HG03565 (cell line): ENCODE results near the gene ACAD8.
"Not testable (repeated sequence)": the region's sequence is repeated elsewhere in the genome, so short reads cannot be mapped to it uniquely, and the experiment has no call there.

Experiments
- ATAC-seq: cut with Tn5 transposase; IDR thresholded peaks from one replicate; pipeline ENCODE4 v1.9.1; 2021; ENCODE audit warnings: mild to moderate bottlenecking, moderate library complexity; ENCODE audit not compliant: unreplicated experiment

The ACAD8 gene

GRCh38 chr11:134238956-134239355, 14.4 kb upstream of the ACAD8 start:
- no peak for ATAC-seq

- no peak for ATAC-seq
Observed at GRCh38 chr11:134240592-134240991, 12.8 kb upstream of the ACAD8 start.

- no peak for ATAC-seq
Observed at GRCh38 chr11:134242376-134242775, 11.0 kb upstream of the ACAD8 start.

- no peak for ATAC-seq
Observed at GRCh38 chr11:134243913-134244312, 9.5 kb upstream of the ACAD8 start.

- ATAC-seq, result no peak
Observed at GRCh38 chr11:134244593-134244992, 8.8 kb upstream of the ACAD8 start.

- no peak for ATAC-seq
Observed at GRCh38 chr11:134245434-134245833, 7.9 kb upstream of the ACAD8 start.

GRCh38 chr11:134246100-134246499, 7.3 kb upstream of the ACAD8 start:
- no peak for ATAC-seq

GRCh38 chr11:134246678-134247077, 6.7 kb upstream of the ACAD8 start:
- ATAC-seq, result no peak

- ATAC-seq, result no peak
Observed at GRCh38 chr11:134248910-134249480, 4.4 kb upstream of the ACAD8 start.

- ATAC-seq, result no peak
Observed at GRCh38 chr11:134250246-134250645, 3.1 kb upstream of the ACAD8 start.

- ATAC-seq, result no peak
Observed at GRCh38 chr11:134250675-134251074, 2.7 kb upstream of the ACAD8 start.

GRCh38 chr11:134252346-134253187, 801 bp upstream of the ACAD8 start:
- ATAC-seq, result no peak

GRCh38 chr11:134254433-134255183, 1.2 kb downstream of the ACAD8 start:
- no peak for ATAC-seq

GRCh38 chr11:134255184-134255561, 1.8 kb downstream of the ACAD8 start:
- not testable (repeated sequence) for ATAC-seq

- no peak for ATAC-seq
Observed at GRCh38 chr11:134257101-134257500, 3.7 kb downstream of the ACAD8 start.

GRCh38 chr11:134258577-134258976, 5.2 kb downstream of the ACAD8 start:
- no peak for ATAC-seq

- ATAC-seq, result no peak
Observed at GRCh38 chr11:134260503-134260902, 7.1 kb downstream of the ACAD8 start.

- ATAC-seq, result no peak
Observed at GRCh38 chr11:134260983-134261382, 7.6 kb downstream of the ACAD8 start.

GRCh38 chr11:134261626-134262488, 8.5 kb downstream of the ACAD8 start:
- no peak for ATAC-seq

GRCh38 chr11:134264966-134265764, 11.8 kb downstream of the ACAD8 start:
- no peak for ATAC-seq
